ENCODE measurements around the gene SLC23A2.

SLC23A2 gene

GRCh38 chr20:4962241-4962855, 39.0 kb downstream of the SLC23A2 start:
- no peak for DNase-seq

GRCh38 chr20:4961746-4962145, 39.6 kb downstream of the SLC23A2 start:
- no peak for DNase-seq

- DNase-seq, result peak; percentile 49
Observed at GRCh38 chr20:4959592-4959991, 41.7 kb downstream of the SLC23A2 start.

- no peak for DNase-seq
Observed at GRCh38 chr20:4957939-4958362, 43.4 kb downstream of the SLC23A2 start.

- DNase-seq, result no peak
Observed at GRCh38 chr20:4957187-4957586, 44.1 kb downstream of the SLC23A2 start.

GRCh38 chr20:4956200-4956810, 45.0 kb downstream of the SLC23A2 start:
- peak; percentile 58 for DNase-seq

GRCh38 chr20:4953881-4954280, 47.4 kb downstream of the SLC23A2 start:
- DNase-seq, result no peak

GRCh38 chr20:4952229-4952628, 49.1 kb downstream of the SLC23A2 start:
- DNase-seq, result no peak

GRCh38 chr20:4951299-4951698, 50.0 kb downstream of the SLC23A2 start:
- peak; percentile 69 for DNase-seq

GRCh38 chr20:4950841-4951240, 50.5 kb downstream of the SLC23A2 start:
- no peak for DNase-seq

- no peak for DNase-seq
Observed at GRCh38 chr20:4950437-4950836, 50.9 kb downstream of the SLC23A2 start.

GRCh38 chr20:4949833-4950178, 51.5 kb downstream of the SLC23A2 start:
- peak; percentile 27 for DNase-seq

GRCh38 chr20:4947817-4948559, 53.3 kb downstream of the SLC23A2 start:
- no peak for DNase-seq

- no peak for DNase-seq
Observed at GRCh38 chr20:4946986-4947385, 54.3 kb downstream of the SLC23A2 start.

GRCh38 chr20:4946585-4946984, 54.7 kb downstream of the SLC23A2 start:
- no peak for DNase-seq

- DNase-seq, result no peak
Observed at GRCh38 chr20:4944518-4945313, 56.6 kb downstream of the SLC23A2 start.

- DNase-seq, result peak; percentile 46
Observed at GRCh38 chr20:4942331-4942730, 59.0 kb downstream of the SLC23A2 start.

GRCh38 chr20:4937407-4938319, 63.6 kb downstream of the SLC23A2 start:
- DNase-seq, result no peak

GRCh38 chr20:4936851-4937406, 64.4 kb downstream of the SLC23A2 start:
- DNase-seq, result no peak

- no peak for DNase-seq
Observed at GRCh38 chr20:4936392-4936850, 64.9 kb downstream of the SLC23A2 start.

GRCh38 chr20:4932061-4932460, 69.2 kb downstream of the SLC23A2 start:
- no peak for DNase-seq

All from HCEC 1CT (cell line).